HCT116 (cell line): ENCODE data around the gene SMARCD2. TPM values are rescaled to one million over a fixed set of nuclear protein-coding genes. Genes with fewer than 3 reads are reported as not detected.

Experiments used
- ATAC-seq: fragments of 200-7000 bp; cut with Tn5 transposase; 2 replicates; pipeline ENCODE4 v1.9.1; 2020; ENCODE audit warnings: mild to moderate bottlenecking, moderate library complexity
- BruUV-seq: library from RNA; stranded (reverse); fragments of 400-500 nt; replicated peaks from 2 replicates; lab custom pipeline; 2021; lab: Mats Ljungman, UMichigan
- CTCF ChIA-PET: fragments of 300-600 bp; sonication (Branson Sonifier 250); formaldehyde crosslinking; loops from one replicate; lab custom pipeline; 2021; ENCODE audit warnings: antibody characterized with exemption; lab: Charles Lee
- POLR2A ChIA-PET: fragments of 300-600, 350-600 bp; sonication (Branson Sonifier 250); formaldehyde crosslinking; loops from one replicate; lab custom pipeline; 2021; ENCODE audit warnings: antibody characterized with exemption; lab: Charles Lee
- RAD21 ChIA-PET, 2 experiments: fragments of 300-600 bp; sonication (Branson Sonifier 250); formaldehyde crosslinking; loops; one replicate each; lab custom pipeline; 2023; ENCODE audit warnings: low total read pairs in 2 of 2; ENCODE audit not compliant: uncharacterized antibody in 2 of 2, unreplicated experiment in 2 of 2, low non-redundant PET in 1 of 2; lab: Charles Lee
- DNase-seq: peaks from one replicate; pipeline ENCODE4 v3.0.0-alpha.2; 2010; ENCODE audit warnings: low read depth, low spot score
- H2AFZ ChIP-seq: fragments of 200-600 bp; shearing (Covaris generic), sonication (generic); 2 replicates; pipeline ENCODE4 v1.6.1; 2017; ENCODE audit warnings: low read depth, mixed run types, mixed read lengths, antibody characterized with exemption, low read length; ENCODE audit not compliant: poor library complexity, severe bottlenecking
- H3K27ac ChIP-seq: 2 replicates; pipeline ENCODE4 v1.5.1; 2012; ENCODE audit warnings: low read depth, low read length
- H3K27me3 ChIP-seq: fragments of 200-600 bp; sonication (generic); 2 replicates; pipeline ENCODE4 v1.6.1; 2016; ENCODE audit warnings: mixed run types, low read length, mixed read lengths; ENCODE audit not compliant: insufficient read depth
- H3K36me3 ChIP-seq, 2 experiments: fragments of 200-500 bp in 1 of 2; fragments of 200-600 bp in 1 of 2; sonication (Bioruptor generic) in 1 of 2; sonication (generic) in 1 of 2; 2 replicates each; pipeline versions ENCODE4 v1.5.1 to v1.6.1; 2014 to 2016; ENCODE audit warnings: low read length in 2 of 2, inconsistent platforms in 1 of 2, mixed read lengths in 1 of 2, mixed run types in 1 of 2; ENCODE audit not compliant: insufficient read depth in 2 of 2, control insufficient read depth in 1 of 2
- H3K4me1 ChIP-seq, 2 experiments: fragments of 200-600 bp in 1 of 2; sonication (generic) in 1 of 2; 2 replicates each; pipeline versions ENCODE4 v1.5.1 to v1.6.1; 2012 to 2017; ENCODE audit warnings: low read length in 2 of 2, inconsistent platforms in 1 of 2, mild to moderate bottlenecking in 1 of 2, mixed read lengths in 1 of 2, mixed run types in 1 of 2, moderate library complexity in 1 of 2; ENCODE audit not compliant: insufficient read depth in 2 of 2, control insufficient read depth in 1 of 2
- H3K4me2 ChIP-seq: fragments of 200-600 bp; sonication (generic); 2 replicates; pipeline ENCODE4 v1.6.1; 2017; ENCODE audit warnings: mixed run types, low read length, mixed read lengths
- H3K4me3 ChIP-seq, 2 experiments: fragments of 200-600 bp in 1 of 2; sonication (generic) in 1 of 2; replicated peaks in 1 of 2; 2 replicates each; pipeline ENCODE4 v1.5.1; 2011 to 2016; ENCODE audit warnings: low read length in 2 of 2, control low read depth in 1 of 2, low read depth in 1 of 2, mild to moderate bottlenecking in 1 of 2, mixed read lengths in 1 of 2, mixed run types in 1 of 2
- H3K79me2 ChIP-seq: fragments of 200-600 bp; sonication (generic); 2 replicates; pipeline ENCODE4 v1.6.1; 2017; ENCODE audit warnings: mild to moderate bottlenecking, mixed run types, low read length, moderate library complexity, mixed read lengths; ENCODE audit not compliant: insufficient read depth
- H3K9ac ChIP-seq: fragments of 200-600 bp; sonication (generic); 2 replicates; pipeline ENCODE4 v1.6.1; 2016; ENCODE audit warnings: low read length, mixed read lengths
- H3K9me2 ChIP-seq: fragments of 200-600 bp; sonication (generic), shearing (Covaris generic); 2 replicates; pipeline ENCODE4 v1.6.1; 2017; ENCODE audit warnings: mixed run types, mild to moderate bottlenecking, moderate library complexity; ENCODE audit not compliant: insufficient read depth
- H3K9me3 ChIP-seq, 2 experiments: fragments of 200-500 bp in 1 of 2; fragments of 200-600 bp in 1 of 2; sonication (Bioruptor generic) in 1 of 2; sonication (generic) in 1 of 2; 2 replicates each; pipeline ENCODE4 v1.6.1; 2014 to 2017; ENCODE audit warnings: low read length in 2 of 2, mixed read lengths in 2 of 2, inconsistent platforms in 1 of 2, low read depth in 1 of 2, mild to moderate bottlenecking in 1 of 2, mixed run types in 1 of 2, moderate library complexity in 1 of 2; ENCODE audit not compliant: control insufficient read depth in 1 of 2, insufficient read depth in 1 of 2
- H4K20me1 ChIP-seq: fragments of 200-600 bp; sonication (generic), shearing (Covaris generic); 2 replicates; pipeline ENCODE4 v1.6.1; 2017; ENCODE audit warnings: mixed run types, mild to moderate bottlenecking, moderate library complexity; ENCODE audit not compliant: insufficient read depth
- CEBPB ChIP-seq: IDR thresholded peaks from 2 replicates; pipeline ENCODE4 v1.6.1; 2012; ENCODE audit warnings: low read depth
- EGR1 ChIP-seq: IDR thresholded peaks from 2 replicates; pipeline ENCODE4 v1.6.1; 2012; ENCODE audit warnings: low read depth
- FOSL1 ChIP-seq: IDR thresholded peaks from 2 replicates; pipeline ENCODE4 v1.6.1; 2012; ENCODE audit warnings: low read depth
- REST ChIP-seq: IDR thresholded peaks from 2 replicates; pipeline ENCODE4 v1.6.1; 2012; ENCODE audit warnings: low read depth
- SIN3A ChIP-seq: IDR thresholded peaks from 2 replicates; pipeline ENCODE4 v1.6.1; 2012; ENCODE audit warnings: low read depth
- ZFX ChIP-seq: fragments of 450-650 bp; IDR thresholded peaks from 2 replicates; pipeline ENCODE4 v1.6.1; 2017
- ZNF274 ChIP-seq: fragments of 200-500 bp; sonication (Bioruptor generic); IDR thresholded peaks from 2 replicates; pipeline ENCODE4 v1.6.1; 2014; ENCODE audit warnings: mild to moderate bottlenecking, low read depth, low read length, inconsistent platforms
- intact Hi-C: fragments of 100-400 bp; cut with micrococcal nuclease; formaldehyde crosslinking; loops from 2 replicates; pipeline ENCODE4 v1.10.0; 2022
- total RNA-seq: library from RNA; stranded (reverse); gene quantifications from one replicate; pipeline ENCODE4 v1.2.1, GENCODE V29; 2021; ENCODE audit not compliant: unreplicated experiment

SMARCD2 gene
- total RNA-seq, 1 experiment from 2014 or later, result 168 TPM

- Histone ChIP-seq H3K4me3 (no peak overlapping the region), H3K4me2 (no peak overlapping the region), H3K9me2 (no peaks in the 10 kb centered on the region), H3K79me2 (peaks cover 69% of the 10 kb centered on the region), H4K20me1 (no peaks in the 10 kb centered on the region), H3K27me3 (no peaks in the 10 kb centered on the region), H3K27ac (no peak overlapping the region; the same call in 1 of the 2 replicates), H3K9me3 (no peaks in the 10 kb centered on the region), H3K36me3 (peaks cover 21 to 42% of the 10 kb centered on the region in 2 experiments), H2AFZ (no peak overlapping the region), H3K4me1 (peaks cover 33 to 45% of the 10 kb centered on the region in 2 experiments), H3K9ac (no peak overlapping the region)
- intact Hi-C loops, result no loop called here
- TF ChIP-seq SIN3A (no peak), REST (no peak), EGR1 (no peak), ZNF274 (no peak), FOSL1 (no peak), CEBPB (no peak), ZFX (no peak)
- DNase-seq (no peak), ATAC-seq (no peak)
- RAD21 ChIA-PET, result no interaction called here
- POLR2A ChIA-PET, result interaction anchor here (0.6 to 2.1 kb wide), 3 partner anchors 8 to 39 kb away, joined by 4 to 7 read pairs (median 6); no protein-coding TSS in a partner anchor
- CTCF ChIA-PET, result no interaction called here
- no TSS peak for BruUV-seq
Measured at GRCh38 chr17:63837962-63838600, 4.4 kb downstream of the SMARCD2 start.
